HepG2 (cell line): ENCODE results near the gene NDUFB10. TPM values are rescaled to one million over a fixed set of nuclear protein-coding genes. Genes with fewer than 3 reads are reported as not detected.

ENCODE experiments used
- ATAC-seq: fragments of 200-7000 bp; cut with Tn5 transposase; 3 replicates; pipeline ENCODE4 v1.9.1; 2020; ENCODE audit warnings: mild to moderate bottlenecking, moderate library complexity
- BruUV-seq: library from RNA; stranded (reverse); fragments of 400-500 nt; replicated peaks from 2 replicates; lab custom pipeline; 2021; lab: Mats Ljungman, UMichigan
- CTCF ChIA-PET: fragments of 300-600 bp; formaldehyde crosslinking; extraction: SDS; loops from one replicate; lab custom pipeline; 2021; ENCODE audit warnings: low total read pairs, inconsistent platforms, low intra/inter-chr PET ratio; lab: Yijun Ruan, JAX
- POLR2A ChIA-PET: fragments of 350-600 bp; sonication (Branson Sonifier 250); formaldehyde crosslinking; loops from one replicate; lab custom pipeline; 2020; ENCODE audit warnings: antibody characterized with exemption, inconsistent platforms; lab: Yijun Ruan, JAX
- DNase-seq: peaks from one replicate; pipeline ENCODE4 v3.0.0-alpha.2; 2015; ENCODE audit warnings: low spot score
- FAIRE-seq: peaks from 3 replicates; lab custom pipeline; 2011; peaks lifted over from hg19 to GRCh38; lab: Jason Lieb, UNC
- H2AFZ ChIP-seq: one replicate; pipeline ENCODE4 v1.6.1; 2011; ENCODE audit warnings: low read length, inconsistent platforms
- H3K27ac ChIP-seq: fragments of 300-600 bp; 3 replicates; pipeline ENCODE4 v1.8.0; 2011; ENCODE audit warnings: mixed run types, mild to moderate bottlenecking, mixed read lengths, low read length, inconsistent platforms; ENCODE audit not compliant: insufficient read depth; ENCODE audit errors: extremely low read length
- H3K27me3 ChIP-seq, 2 experiments: fragments of 200-600 bp in 1 of 2; 2 replicates in 1 of 2; 3 replicates in 1 of 2; pipeline versions ENCODE4 v1.6.0 to v1.8.0; 2011; ENCODE audit warnings: low read length in 2 of 2, mild to moderate bottlenecking in 2 of 2, moderate library complexity in 2 of 2, inconsistent platforms in 1 of 2; ENCODE audit not compliant: insufficient read depth in 2 of 2, control insufficient read depth in 1 of 2
- H3K36me3 ChIP-seq, 2 experiments: fragments of 200-600 bp in 1 of 2; replicated peaks in 1 of 2; 2 replicates in 1 of 2; 3 replicates in 1 of 2; pipeline versions ENCODE4 v1.5.1 to v1.8.0; 2011; ENCODE audit warnings: low read length in 2 of 2, inconsistent platforms in 1 of 2; ENCODE audit not compliant: insufficient read depth in 2 of 2, control insufficient read depth in 1 of 2
- H3K4me1 ChIP-seq: 2 replicates; pipeline ENCODE4 v1.5.1; 2012; ENCODE audit warnings: low read length, inconsistent platforms; ENCODE audit not compliant: insufficient read depth
- H3K4me2 ChIP-seq: 2 replicates; pipeline ENCODE4 v1.6.0; 2011; ENCODE audit warnings: low read depth, low read length, inconsistent platforms
- H3K4me3 ChIP-seq, 3 experiments: fragments of 200-600 bp in 1 of 3; sonication (generic), shearing (Covaris generic) in 1 of 3; replicated peaks in 1 of 3; 2 replicates each; pipeline ENCODE4 v1.5.1; 2011 to 2016; ENCODE audit warnings: low read length in 3 of 3, inconsistent platforms in 2 of 3, low read depth in 2 of 3, mild to moderate bottlenecking in 2 of 3, control low read depth in 1 of 3, mixed read lengths in 1 of 3; ENCODE audit not compliant: insufficient read depth in 1 of 3
- H3K79me2 ChIP-seq: one replicate; pipeline ENCODE4 v1.6.1; 2011; ENCODE audit warnings: low read length, inconsistent platforms; ENCODE audit not compliant: insufficient read depth
- H3K9ac ChIP-seq: 2 replicates; pipeline ENCODE4 v1.6.0; 2011; ENCODE audit warnings: mild to moderate bottlenecking, low read depth, low read length, inconsistent platforms; ENCODE audit not compliant: insufficient read depth
- H3K9me3 ChIP-seq: 2 replicates; pipeline ENCODE4 v1.5.1; 2012; ENCODE audit warnings: mild to moderate bottlenecking, low read length
- H4K20me1 ChIP-seq: 2 replicates; pipeline ENCODE4 v1.6.0; 2011; ENCODE audit warnings: inconsistent platforms, mild to moderate bottlenecking, low read length, moderate library complexity; ENCODE audit not compliant: insufficient read depth
- AKAP8 ChIP-seq: sonication (generic); formaldehyde crosslinking; IDR thresholded peaks from 2 replicates; pipeline ENCODE4 v1.5.1; 2020; ENCODE audit warnings: mild to moderate bottlenecking, missing genetic modification reagents
- ARNTL ChIP-seq: sonication (generic); formaldehyde crosslinking; IDR thresholded peaks from 2 replicates; pipeline ENCODE4 v1.4.0; 2020; ENCODE audit warnings: mild to moderate bottlenecking, missing genetic modification reagents
- EZH2 ChIP-seq: conservative IDR thresholded peaks from 2 replicates; pipeline ENCODE4 v1.6.1; 2012; ENCODE audit warnings: mild to moderate bottlenecking, low read depth, low read length, moderate library complexity
- KDM3A ChIP-seq: IDR thresholded peaks from 2 replicates; pipeline ENCODE4 v1.6.1; 2018; ENCODE audit warnings: low read depth, missing compliant biosample characterization
- MATR3 ChIP-seq: sonication (generic); formaldehyde crosslinking; IDR thresholded peaks from 2 replicates; pipeline ENCODE4 v1.4.0; 2020; ENCODE audit warnings: missing genetic modification reagents
- NKX3-1 ChIP-seq: sonication (generic); formaldehyde crosslinking; IDR thresholded peaks from 2 replicates; pipeline ENCODE4 v1.5.0; 2020; ENCODE audit warnings: missing genetic modification reagents
- SMAD1 ChIP-seq: sonication (generic); formaldehyde crosslinking; IDR thresholded peaks from 2 replicates; pipeline ENCODE4 v1.4.0; 2020; ENCODE audit warnings: missing genetic modification reagents, low read depth, mild to moderate bottlenecking, borderline replicate concordance
- THAP8 ChIP-seq: sonication (generic); formaldehyde crosslinking; IDR thresholded peaks from 2 replicates; pipeline ENCODE4 v1.5.1; 2020; ENCODE audit warnings: missing genetic modification reagents, mild to moderate bottlenecking, borderline replicate concordance
- ZBTB34 ChIP-seq: sonication (generic); formaldehyde crosslinking; IDR thresholded peaks from 2 replicates; pipeline ENCODE4 v1.8.0; 2022; ENCODE audit warnings: mild to moderate bottlenecking, missing genetic modification reagents
- ZFP62 ChIP-seq: sonication (generic); formaldehyde crosslinking; IDR thresholded peaks from 2 replicates; pipeline ENCODE4 v1.4.0; 2020; ENCODE audit warnings: missing genetic modification reagents
- ZMYM4 ChIP-seq: sonication (generic); formaldehyde crosslinking; IDR thresholded peaks from 2 replicates; pipeline ENCODE4 v1.8.1; 2023; ENCODE audit warnings: mild to moderate bottlenecking, missing genetic modification reagents
- ZNF275 ChIP-seq: sonication (generic); formaldehyde crosslinking; IDR thresholded peaks from 2 replicates; pipeline ENCODE4 v1.8.0; 2022; ENCODE audit warnings: missing genetic modification reagents, mild to moderate bottlenecking, inconsistent platforms, borderline replicate concordance
- ZNF3 ChIP-seq: IDR thresholded peaks from 2 replicates; pipeline ENCODE4 v1.7.0; 2017; ENCODE audit warnings: inconsistent platforms
- ZNF460 ChIP-seq: sonication (generic); formaldehyde crosslinking; IDR thresholded peaks from 2 replicates; pipeline ENCODE4 v1.5.1; 2020; ENCODE audit warnings: missing genetic modification reagents, mild to moderate bottlenecking, borderline replicate concordance
- ZNF546 ChIP-seq: sonication (generic); formaldehyde crosslinking; conservative IDR thresholded peaks from 2 replicates; pipeline ENCODE4 v1.8.1; 2023; ENCODE audit warnings: mild to moderate bottlenecking, missing genetic modification reagents
- ZNF7 ChIP-seq: IDR thresholded peaks from 2 replicates; pipeline ENCODE4 v1.6.1; 2016; ENCODE audit warnings: missing biosample characterization, missing genetic modification reagents
- WGBS: methylation state at CpG from one replicate; pipeline ENCODE4 v1.1.6; 2017; ENCODE audit warnings: low lambda C conversion rate; 5-methylcytosine and 5-hydroxymethylcytosine counted together
- in situ Hi-C: cut with HindIII; loops from 2 replicates; pipeline ENCODE4 v1.10.0; 2017; ENCODE audit warnings: low pct_unique_long_range_greater_than_20kb; ENCODE audit not compliant: extremely low pct_ligation_motif_present
- intact Hi-C: fragments of 100-400 bp; cut with micrococcal nuclease; formaldehyde crosslinking; loops from one replicate; pipeline ENCODE4 v1.10.0; 2022; ENCODE audit not compliant: unreplicated experiment
- polyA plus RNA-seq, 8 experiments: library from polyadenylated mRNA; depleted of rRNA in 3 of 8; stranded (reverse) in 7 of 8; unstranded in 1 of 8; fragments of >200 nt; fragmentation: Illumina TruSeq in 4 of 8; extraction: Trizol in 4 of 8; gene quantifications; 2 replicates each; pipeline versions ENCODE4 v1.2.1 to v1.2.3, GENCODE V29; 2011 to 2016; ENCODE audit warnings: low read depth in 4 of 8, missing spikeins in 1 of 8, mixed read lengths in 1 of 8; ENCODE audit not compliant: insufficient read depth in 1 of 8
- total RNA-seq, 5 experiments: library from RNA; depleted of rRNA; stranded (reverse); fragments of >200 nt; fragmentation: Illumina TruSeq; extraction: Trizol; gene quantifications; 2 replicates each; pipeline ENCODE4 v1.2.3, GENCODE V29; 2016; ENCODE audit warnings: low read depth in 1 of 5
- TF ChIP-seq, protein P1 (sequence below): sonication (generic); formaldehyde crosslinking; IDR thresholded peaks from 2 replicates; pipeline ENCODE4 v1.4.0; 2020; ENCODE audit warnings: missing genetic modification reagents
- TF ChIP-seq, protein P2 (sequence below): sonication (generic); formaldehyde crosslinking; IDR thresholded peaks from 2 replicates; pipeline ENCODE4 v1.4.0; 2020; ENCODE audit warnings: mild to moderate bottlenecking, missing genetic modification reagents

Gene NDUFB10
- total and polyA plus RNA-seq, 2 of the 13 experiments (the other 11 are each of a cell fraction or from before 2014, with no cell fraction given) = 68.6 to 157 TPM

DNA sequence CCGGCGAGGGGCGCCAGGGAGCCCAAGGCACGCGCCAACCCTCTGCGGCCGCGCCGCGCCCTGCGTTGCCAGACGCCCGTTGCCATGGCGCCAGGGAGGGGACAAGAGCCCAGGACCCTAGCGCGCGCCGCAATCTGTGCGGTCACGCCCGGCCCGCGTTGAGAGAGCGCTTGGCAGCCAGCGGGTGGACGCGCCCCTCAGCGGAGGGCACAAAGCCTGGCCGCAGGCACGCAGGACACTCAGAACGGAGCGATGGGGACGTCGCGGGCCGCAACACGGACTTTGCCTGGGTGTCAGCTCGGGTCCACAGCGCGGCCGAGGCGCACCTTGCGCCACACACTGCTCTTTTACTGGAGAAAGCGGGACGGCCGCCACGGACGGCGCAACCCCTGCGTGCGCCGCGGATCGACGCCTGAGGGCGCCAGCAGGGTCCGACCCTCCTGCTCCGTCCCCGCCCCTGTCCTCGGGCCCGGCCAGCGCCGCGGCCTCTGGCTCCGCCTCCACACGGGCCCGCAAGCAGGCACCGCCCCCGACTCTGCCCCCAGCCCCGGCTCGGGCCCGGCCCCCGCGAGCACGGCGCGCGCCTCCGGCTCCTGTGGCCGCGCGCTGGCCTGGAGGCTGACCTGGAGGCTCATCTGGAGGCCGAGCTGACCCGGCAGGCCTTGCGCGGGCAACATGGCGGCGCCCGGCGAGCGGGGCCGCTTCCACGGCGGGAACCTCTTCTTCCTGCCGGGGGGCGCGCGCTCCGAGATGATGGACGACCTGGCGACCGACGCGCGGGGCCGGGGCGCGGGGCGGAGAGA is 24.4 kb downstream of the NDUFB10 start, which contains the start of gene GFER:
TSS of gene GFER (plus strand) at position 650 of the 803 bp plus-strand sequence. CDS start at position 676, 26 bp downstream.
- 0% methylated on average over 17 of the region's 109 CpGs for WGBS
- no peaks in the 10 kb centered on the region for H3K9me3 ChIP-seq
- ATAC-seq (peak; percentile 82), DNase-seq (peak; percentile 81), FAIRE-seq (peak; percentile 39)
- peaks cover 13% of the 10 kb centered on the region for H3K79me2 ChIP-seq
- peak within 1 kb of the TSS; percentile 97 for H3K27ac ChIP-seq
- peak within 1 kb of the TSS; percentile 98 for H3K4me2 ChIP-seq
- POLR2A ChIA-PET = interaction anchor here (0.6 to 6.8 kb wide), 13 partner anchors 10 to 756 kb away, joined by 3 to 62 read pairs (median 6); partner anchors contain the start of genes MSRB1, RPS2, TBL3 and TRAF7
- no peak within 1 kb of the TSS for H2AFZ ChIP-seq
- peaks cover 54% of the 10 kb centered on the region for H3K4me1 ChIP-seq
- no peaks in the 10 kb centered on the region for H4K20me1 ChIP-seq
- BruUV-seq = TSS peak; percentile 63
- intact Hi-C loops = no loop called here
- peak within 1 kb of the TSS; percentile 81 to 93 (median 84) for H3K4me3 ChIP-seq
- H3K9ac ChIP-seq = peak within 1 kb of the TSS; percentile 95
- CTCF ChIA-PET = interaction anchor here (1.2 kb wide), 1 partner anchor 20 kb away, joined by 4 read pairs; no protein-coding TSS in a partner anchor
- in situ Hi-C loops = no loop called here
- peaks cover 12 to 15% of the 10 kb centered on the region in 2 experiments; a peak in 4 of 5 replicates for H3K36me3 ChIP-seq
- no peaks in the 10 kb centered on the region for H3K27me3 ChIP-seq
- TF ChIP-seq, protein P1, sequence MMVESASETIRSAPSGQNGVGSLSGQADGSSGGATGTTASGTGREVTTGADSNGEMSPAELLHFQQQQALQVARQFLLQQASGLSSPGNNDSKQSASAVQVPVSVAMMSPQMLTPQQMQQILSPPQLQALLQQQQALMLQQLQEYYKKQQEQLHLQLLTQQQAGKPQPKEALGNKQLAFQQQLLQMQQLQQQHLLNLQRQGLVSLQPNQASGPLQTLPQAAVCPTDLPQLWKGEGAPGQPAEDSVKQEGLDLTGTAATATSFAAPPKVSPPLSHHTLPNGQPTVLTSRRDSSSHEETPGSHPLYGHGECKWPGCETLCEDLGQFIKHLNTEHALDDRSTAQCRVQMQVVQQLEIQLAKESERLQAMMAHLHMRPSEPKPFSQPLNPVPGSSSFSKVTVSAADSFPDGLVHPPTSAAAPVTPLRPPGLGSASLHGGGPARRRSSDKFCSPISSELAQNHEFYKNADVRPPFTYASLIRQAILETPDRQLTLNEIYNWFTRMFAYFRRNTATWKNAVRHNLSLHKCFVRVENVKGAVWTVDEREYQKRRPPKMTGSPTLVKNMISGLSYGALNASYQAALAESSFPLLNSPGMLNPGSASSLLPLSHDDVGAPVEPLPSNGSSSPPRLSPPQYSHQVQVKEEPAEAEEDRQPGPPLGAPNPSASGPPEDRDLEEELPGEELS = no peak; the same call in 1 of the 2 replicates
- no peak for TF ChIP-seq ZNF7 (CRISPR knock-in tag)
- peak; percentile 46 for TF ChIP-seq ZMYM4
- no peak for TF ChIP-seq ZFP62 (CRISPR knock-in tag)
- peak; percentile 82 for TF ChIP-seq ZNF546 (CRISPR knock-in tag)
- TF ChIP-seq THAP8 (CRISPR knock-in tag) = peak; percentile 66; the same call in 1 of the 2 replicates
- no peak for TF ChIP-seq EZH2
- TF ChIP-seq, protein P2, sequence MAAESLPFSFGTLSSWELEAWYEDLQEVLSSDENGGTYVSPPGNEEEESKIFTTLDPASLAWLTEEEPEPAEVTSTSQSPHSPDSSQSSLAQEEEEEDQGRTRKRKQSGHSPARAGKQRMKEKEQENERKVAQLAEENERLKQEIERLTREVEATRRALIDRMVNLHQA (CRISPR knock-in tag) = no peak
- 0 out of 2 replicates have a peak, but pooled peaks have one; percentile 27 for TF ChIP-seq ZNF460 (CRISPR knock-in tag)
- peak; percentile 96; the same call in 1 of the 2 replicates for TF ChIP-seq SMAD1
- no peak for TF ChIP-seq KDM3A
- no peak for TF ChIP-seq ZNF275 (CRISPR knock-in tag)
- TF ChIP-seq ARNTL = no peak
- no peak for TF ChIP-seq NKX3-1 (CRISPR knock-in tag)
- TF ChIP-seq AKAP8 (CRISPR knock-in tag) = no peak; the same call in 1 of the 2 replicates
- TF ChIP-seq ZBTB34 (CRISPR knock-in tag) = no peak
- 0 out of 2 replicates have a peak, but pooled peaks have one; percentile 12 for TF ChIP-seq ZNF3 (CRISPR knock-in tag)
- 0 out of 2 replicates have a peak, but pooled peaks have one; percentile 43 for TF ChIP-seq MATR3 (CRISPR knock-in tag)
